Left ventricle myocardium inferior (tissue), 1 donor: ENCODE data around the gene NFIA. TPM values are rescaled to one million over a fixed set of nuclear protein-coding genes. Genes with fewer than 3 reads are reported as not detected.
A peak's percentile ranks its signal among the peaks of the same experiment; 100 is the strongest.

ENCODE experiments used
- DNase-seq: peaks from one replicate; pipeline ENCODE4 v3.0.0-alpha.2; 2020
- H3K27ac ChIP-seq: fragments of 200-600 bp; replicated peaks from 2 replicates; pipeline ENCODE4 v1.8.0; 2021
- H3K27me3 ChIP-seq: fragments of 200-600 bp; 2 replicates; pipeline ENCODE4 v1.8.0; 2021; ENCODE audit warnings: low read depth
- H3K36me3 ChIP-seq: fragments of 200-600 bp; 2 replicates; pipeline ENCODE4 v1.8.0; 2021
- H3K4me1 ChIP-seq: fragments of 200-600 bp; 2 replicates; pipeline ENCODE4 v1.8.0; 2021
- H3K4me3 ChIP-seq: fragments of 200-600 bp; 2 replicates; pipeline ENCODE4 v1.8.0; 2021; ENCODE audit warnings: mild to moderate bottlenecking, moderate library complexity
- H3K9me3 ChIP-seq: fragments of 200-600 bp; replicated peaks from 2 replicates; pipeline ENCODE4 v1.8.0; 2021
- CTCF ChIP-seq: fragments of 200-600 bp; IDR thresholded peaks from 2 replicates; pipeline ENCODE4 v1.8.0; 2021; ENCODE audit warnings: antibody characterized with exemption, mild to moderate bottlenecking, borderline replicate concordance
- intact Hi-C: fragments of 100-400 bp; cut with micrococcal nuclease; formaldehyde crosslinking; loops from one replicate; pipeline ENCODE4 v1.11.0; 2022
- total RNA-seq: library from RNA; stranded (reverse); fragmentation: NEBNext Ultra II Directional; extraction: Animal tissue kit (Norgen Biotek cat#: 25700); gene quantifications from one replicate; pipeline ENCODE4 v1.2.1, GENCODE V29; 2021
- donor health status: DM: no; HTN: yes; CAD: no; lungs with severe emphysema.

Gene NFIA
- total RNA-seq, 1 donor from 2014 or later: 90.2 TPM

DNA sequence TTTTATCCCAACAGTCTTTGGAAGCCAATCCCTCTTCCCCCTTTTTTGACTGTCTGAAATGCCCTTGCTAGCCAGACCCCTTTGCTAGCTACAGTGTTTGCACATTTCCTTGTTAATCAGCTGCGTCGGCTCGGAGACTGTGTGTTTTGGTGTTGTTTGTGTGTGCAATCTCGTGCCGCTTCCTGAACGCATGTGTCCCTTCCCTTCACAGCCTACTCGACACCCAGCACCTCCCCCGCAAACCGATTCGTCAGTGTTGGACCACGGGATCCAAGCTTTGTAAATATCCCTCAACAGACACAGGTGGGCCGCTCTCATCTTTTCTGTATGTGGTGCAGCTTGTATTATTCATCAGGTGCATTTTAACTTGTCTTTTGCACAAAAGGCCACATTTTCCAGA lies 343.9 kb downstream of the NFIA start:
- intact Hi-C loops: no loop called here
- DNase-seq: peak; percentile 33
- Histone ChIP-seq H3K4me3 (no peak overlapping the region), H3K36me3 (no peaks in the 10 kb centered on the region), H3K27me3 (no peaks in the 10 kb centered on the region), H3K27ac (peak overlapping the region; percentile 57), H3K9me3 (no peaks in the 10 kb centered on the region), H3K4me1 (peaks cover 52% of the 10 kb centered on the region)
- TF ChIP-seq CTCF: no peak

DNA sequence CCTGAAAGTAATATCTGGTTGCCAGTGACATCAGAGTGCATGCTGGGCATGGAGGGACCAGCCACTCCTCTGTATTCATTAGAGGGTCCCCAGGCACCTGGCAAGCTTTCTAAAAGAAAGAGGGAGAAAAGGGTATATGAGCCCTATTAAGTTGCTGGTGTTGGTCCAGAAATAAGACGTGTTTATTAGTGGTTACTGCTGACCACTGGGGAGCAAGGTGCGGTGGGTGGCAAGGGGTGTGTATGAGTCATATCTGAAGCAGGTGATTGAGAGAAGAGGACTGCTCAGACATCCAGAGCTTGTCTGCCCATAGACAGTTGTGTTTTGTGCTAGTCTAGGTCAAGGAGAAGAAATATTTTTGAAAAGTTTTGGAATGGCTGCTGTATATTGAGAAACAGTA lies 344.5 kb downstream of the NFIA start:
- DNase-seq: no peak
- no peaks in the 10 kb centered on the region for H3K27me3 ChIP-seq
- H3K4me1 ChIP-seq: peaks cover 52% of the 10 kb centered on the region
- intact Hi-C loops: no loop called here
- no peak overlapping the region for H3K4me3 ChIP-seq
- no peaks in the 10 kb centered on the region for H3K9me3 ChIP-seq
- no peaks in the 10 kb centered on the region for H3K36me3 ChIP-seq
- H3K27ac ChIP-seq: peak overlapping the region; percentile 57
- no peak for TF ChIP-seq CTCF

- peak overlapping the region; percentile 57 for H3K27ac ChIP-seq
- DNase-seq: no peak
- peaks cover 58% of the 10 kb centered on the region for H3K4me1 ChIP-seq
- H3K9me3 ChIP-seq: no peaks in the 10 kb centered on the region
- intact Hi-C loops: no loop called here
- no peaks in the 10 kb centered on the region for H3K27me3 ChIP-seq
- H3K4me3 ChIP-seq: no peak overlapping the region
- H3K36me3 ChIP-seq: no peaks in the 10 kb centered on the region
- TF ChIP-seq CTCF: no peak
Observed at GRCh38 chr1:61427510-61427909, 345.1 kb downstream of the NFIA start.

- H3K36me3 ChIP-seq: no peaks in the 10 kb centered on the region
- H3K27ac ChIP-seq: peak overlapping the region; percentile 57
- DNase-seq: no peak
- intact Hi-C loops: no loop called here
- H3K27me3 ChIP-seq: no peaks in the 10 kb centered on the region
- peaks cover 64% of the 10 kb centered on the region for H3K4me1 ChIP-seq
- H3K9me3 ChIP-seq: no peaks in the 10 kb centered on the region
- H3K4me3 ChIP-seq: no peak overlapping the region
- no peak for TF ChIP-seq CTCF
Observed at GRCh38 chr1:61428146-61428545, 345.8 kb downstream of the NFIA start.

GRCh38 chr1:61432616-61433388 lies 350.4 kb downstream of the NFIA start:
- Histone ChIP-seq H3K4me1 (peaks cover 65% of the 10 kb centered on the region), H3K27ac (peak overlapping the region; percentile 86), H3K4me3 (no peak overlapping the region), H3K27me3 (no peaks in the 10 kb centered on the region), H3K9me3 (no peaks in the 10 kb centered on the region), H3K36me3 (no peaks in the 10 kb centered on the region)
- intact Hi-C loops: no loop called here
- TF ChIP-seq CTCF: no peak
- no peak for DNase-seq
